PC-3 (cell line): ENCODE measurements around the gene RNF34. TPM values are rescaled to one million over a fixed set of nuclear protein-coding genes. Genes with fewer than 3 reads are reported as not detected.

Experiments
- ATAC-seq: fragments of 200-7000 bp; cut with Tn5 transposase; 2 replicates; pipeline ENCODE4 v1.9.1; 2020; ENCODE audit warnings: mild to moderate bottlenecking, moderate library complexity
- BruUV-seq: library from RNA; stranded (reverse); fragments of 400-500 nt; replicated peaks from 2 replicates; lab custom pipeline; 2021; lab: Mats Ljungman, UMichigan
- CTCF ChIA-PET: fragments of 300-600 bp; sonication (Branson Sonifier 250); formaldehyde crosslinking; loops from one replicate; lab custom pipeline; 2022; ENCODE audit warnings: antibody characterized with exemption; lab: Charles Lee
- POLR2A ChIA-PET: fragments of 300-600 bp; sonication (Branson Sonifier 250); formaldehyde crosslinking; loops from one replicate; lab custom pipeline; 2022; ENCODE audit warnings: antibody characterized with exemption; ENCODE audit not compliant: unreplicated experiment; lab: Charles Lee
- DNase-seq: peaks from one replicate; pipeline ENCODE4 v3.0.0-alpha.2; 2015
- H2AFZ ChIP-seq: fragments of 300-600 bp; sonication (generic); 2 replicates; pipeline ENCODE4 v1.6.0; 2016; ENCODE audit warnings: antibody characterized with exemption, low read length
- H3F3A ChIP-seq: fragments of 300-600 bp; sonication (generic); one replicate; pipeline ENCODE4 v1.6.0; 2017; ENCODE audit warnings: antibody characterized with exemption, low read length, control low read depth, mild to moderate bottlenecking; ENCODE audit not compliant: unreplicated experiment
- H3K27ac ChIP-seq: fragments of 300-600 bp; sonication (generic); 2 replicates; pipeline ENCODE4 v1.5.1; 2016; ENCODE audit warnings: mild to moderate bottlenecking, low read length
- H3K27me3 ChIP-seq: fragments of 300-600 bp; sonication (generic); 2 replicates; pipeline ENCODE4 v1.6.1; 2016; ENCODE audit warnings: low read length, mixed read lengths
- H3K36me3 ChIP-seq: fragments of 300-600 bp; sonication (generic); 2 replicates; pipeline ENCODE4 v1.6.1; 2016; ENCODE audit warnings: low read depth, mixed run types, low read length, mixed read lengths
- H3K4me1 ChIP-seq: fragments of 300-600 bp; sonication (generic); 2 replicates; pipeline ENCODE4 v1.5.1; 2016; ENCODE audit warnings: low read length; ENCODE audit not compliant: insufficient read depth
- H3K4me2 ChIP-seq: fragments of 300-600 bp; sonication (generic); 2 replicates; pipeline ENCODE4 v1.6.0; 2016; ENCODE audit warnings: low read length
- H3K4me3 ChIP-seq: fragments of 300-600 bp; sonication (generic); 2 replicates; pipeline ENCODE4 v1.5.1; 2016; ENCODE audit warnings: mild to moderate bottlenecking, low read length, mixed read lengths
- H3K79me2 ChIP-seq: fragments of 300-600 bp; sonication (generic); 2 replicates; pipeline ENCODE4 v1.6.1; 2017; ENCODE audit warnings: low read length, mixed read lengths
- H3K9ac ChIP-seq: fragments of 300-600 bp; sonication (generic); 2 replicates; pipeline ENCODE4 v1.6.0; 2016; ENCODE audit warnings: mild to moderate bottlenecking, low read length
- H3K9me2 ChIP-seq: fragments of 300-600 bp; sonication (generic); replicated peaks from 2 replicates; pipeline ENCODE4 v1.6.1; 2016; ENCODE audit warnings: mixed run types, low read length, mixed read lengths
- H3K9me3 ChIP-seq: fragments of 300-600 bp; sonication (generic); 2 replicates; pipeline ENCODE4 v1.6.1; 2016; ENCODE audit warnings: low read length, mixed read lengths
- H4K20me1 ChIP-seq: fragments of 300-600 bp; sonication (generic); 2 replicates; pipeline ENCODE4 v1.6.1; 2016; ENCODE audit warnings: low read length, mixed read lengths
- EZH2 ChIP-seq: fragments of 300-600 bp; sonication (generic); IDR thresholded peaks from one replicate; pipeline ENCODE4 v1.6.1; 2017; ENCODE audit warnings: antibody characterized with exemption, mild to moderate bottlenecking, low read length; ENCODE audit not compliant: unreplicated experiment
- EZH2phosphoT487 ChIP-seq: fragments of 300-600 bp; sonication (generic); IDR thresholded peaks from 2 replicates; pipeline ENCODE4 v1.6.1; 2018; ENCODE audit warnings: mild to moderate bottlenecking, antibody characterized with exemption, low read length, borderline replicate concordance
- intact Hi-C: fragments of 100-400 bp; cut with micrococcal nuclease; formaldehyde crosslinking; loops from 2 replicates; pipeline ENCODE4 v1.9.0; 2023
- total RNA-seq: library from RNA; depleted of rRNA; stranded (reverse); fragments of >200 nt; gene quantifications from 2 replicates; pipeline ENCODE4 v1.2.3, GENCODE V29; 2014
- TF ChIP-seq, protein P1 (sequence below): fragments of 300-600 bp; sonication (generic); conservative IDR thresholded peaks from 2 replicates; pipeline ENCODE4 v1.5.1; 2017; ENCODE audit warnings: antibody characterized with exemption, low read depth, mild to moderate bottlenecking, low read length

Gene RNF34
- total RNA-seq, 1 experiment from 2014 or later, result 88.2 TPM

- 0 out of 2 replicates have a peak, but pooled peaks cover 3% of the 10 kb centered on the region for H3K4me1 ChIP-seq
- H3K4me3 ChIP-seq, result no peak overlapping the region
- H3F3A ChIP-seq, result no peaks in the 10 kb centered on the region
- ATAC-seq (peak; percentile 86), DNase-seq (no peak)
- intact Hi-C loops, result no loop called here
- peaks cover 16% of the 10 kb centered on the region; the same call in 1 of the 2 replicates for H3K36me3 ChIP-seq
- no TSS peak for BruUV-seq
- no peak overlapping the region for H3K9ac ChIP-seq
- no peak for TF ChIP-seq EZH2
- TF ChIP-seq, protein P1, sequence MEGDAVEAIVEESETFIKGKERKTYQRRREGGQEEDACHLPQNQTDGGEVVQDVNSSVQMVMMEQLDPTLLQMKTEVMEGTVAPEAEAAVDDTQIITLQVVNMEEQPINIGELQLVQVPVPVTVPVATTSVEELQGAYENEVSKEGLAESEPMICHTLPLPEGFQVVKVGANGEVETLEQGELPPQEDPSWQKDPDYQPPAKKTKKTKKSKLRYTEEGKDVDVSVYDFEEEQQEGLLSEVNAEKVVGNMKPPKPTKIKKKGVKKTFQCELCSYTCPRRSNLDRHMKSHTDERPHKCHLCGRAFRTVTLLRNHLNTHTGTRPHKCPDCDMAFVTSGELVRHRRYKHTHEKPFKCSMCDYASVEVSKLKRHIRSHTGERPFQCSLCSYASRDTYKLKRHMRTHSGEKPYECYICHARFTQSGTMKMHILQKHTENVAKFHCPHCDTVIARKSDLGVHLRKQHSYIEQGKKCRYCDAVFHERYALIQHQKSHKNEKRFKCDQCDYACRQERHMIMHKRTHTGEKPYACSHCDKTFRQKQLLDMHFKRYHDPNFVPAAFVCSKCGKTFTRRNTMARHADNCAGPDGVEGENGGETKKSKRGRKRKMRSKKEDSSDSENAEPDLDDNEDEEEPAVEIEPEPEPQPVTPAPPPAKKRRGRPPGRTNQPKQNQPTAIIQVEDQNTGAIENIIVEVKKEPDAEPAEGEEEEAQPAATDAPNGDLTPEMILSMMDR, result no peak
- TF ChIP-seq EZH2phosphoT487, result no peak
- H2AFZ ChIP-seq, result no peak overlapping the region
- no peaks in the 10 kb centered on the region for H4K20me1 ChIP-seq
- H3K9me3 ChIP-seq, result no peaks in the 10 kb centered on the region
- CTCF ChIA-PET, result interaction anchor here (0.6 kb wide), 2 partner anchors 118 to 1116 kb away, joined by 3 to 8 read pairs; partner anchors contain the start of gene CAMKK2
- no peak overlapping the region for H3K27ac ChIP-seq
- POLR2A ChIA-PET, result interaction anchor here (0.5 to 0.7 kb wide), 3 partner anchors 10 to 52 kb away, joined by 3 to 15 read pairs (median 3); no protein-coding TSS in a partner anchor
- H3K4me2 ChIP-seq, result no peak overlapping the region
- no peaks in the 10 kb centered on the region for H3K9me2 ChIP-seq
- H3K27me3 ChIP-seq, result no peaks in the 10 kb centered on the region
- H3K79me2 ChIP-seq, result no peaks in the 10 kb centered on the region
These were observed 14.0 kb downstream of the RNF34 start for GRCh38 chr12:121413917-121414316.

GRCh38 chr12:121417847-121418246 is 17.9 kb downstream of the RNF34 start:
- no peaks in the 10 kb centered on the region for H3K27me3 ChIP-seq
- H4K20me1 ChIP-seq, result no peaks in the 10 kb centered on the region
- H3K4me2 ChIP-seq, result no peak overlapping the region
- H3F3A ChIP-seq, result no peaks in the 10 kb centered on the region
- DNase-seq (no peak), ATAC-seq (no peak)
- H2AFZ ChIP-seq, result no peak overlapping the region
- no peaks in the 10 kb centered on the region for H3K9me2 ChIP-seq
- H3K36me3 ChIP-seq, result peaks cover 43% of the 10 kb centered on the region
- 0 out of 2 replicates have a peak, but pooled peaks cover 3% of the 10 kb centered on the region for H3K4me1 ChIP-seq
- intact Hi-C loops, result no loop called here
- H3K79me2 ChIP-seq, result no peaks in the 10 kb centered on the region
- no peaks in the 10 kb centered on the region for H3K9me3 ChIP-seq
- no peak overlapping the region for H3K27ac ChIP-seq
- BruUV-seq, result no TSS peak
- no peak for TF ChIP-seq EZH2phosphoT487
- no peak for TF ChIP-seq EZH2
- TF ChIP-seq, protein P1, result no peak
- H3K9ac ChIP-seq, result no peak overlapping the region
- ChIA-PET CTCF (no interaction called here), POLR2A (no interaction called here)
- H3K4me3 ChIP-seq, result no peak overlapping the region

DNA sequence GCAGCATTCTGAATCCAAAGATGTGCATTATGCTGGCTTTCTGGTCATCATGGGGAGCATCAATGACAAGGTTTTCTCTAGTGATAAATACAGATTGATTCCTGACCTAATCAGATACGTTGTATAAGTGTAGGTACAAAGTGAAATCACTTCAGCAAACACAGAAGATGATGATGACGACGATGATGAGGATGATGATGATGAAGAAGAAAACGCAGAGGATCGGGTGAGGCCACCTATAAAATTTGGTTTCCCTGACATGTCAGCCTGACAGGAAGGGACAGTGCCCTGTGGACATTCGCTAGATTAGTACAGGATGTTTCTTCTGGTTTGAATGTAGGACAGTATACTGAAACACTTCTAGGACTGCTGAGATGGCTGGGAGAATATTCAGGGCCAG is 20.2 kb downstream of the RNF34 start:
- ATAC-seq, result no peak
- H3K27me3 ChIP-seq, result no peaks in the 10 kb centered on the region
- no peaks in the 10 kb centered on the region for H3K9me2 ChIP-seq
- H3K4me3 ChIP-seq, result no peak overlapping the region
- no peaks in the 10 kb centered on the region for H4K20me1 ChIP-seq
- H3K36me3 ChIP-seq, result peaks cover 66% of the 10 kb centered on the region
- no peaks in the 10 kb centered on the region for H3F3A ChIP-seq
- TF ChIP-seq, protein P1, result no peak
- TF ChIP-seq EZH2, result no peak
- TF ChIP-seq EZH2phosphoT487, result no peak
- POLR2A ChIA-PET, result interaction anchor here (0.7 kb wide), 1 partner anchor 37 kb away, joined by 4 read pairs; no protein-coding TSS in a partner anchor
- no peak overlapping the region for H3K4me2 ChIP-seq
- no peak overlapping the region for H3K9ac ChIP-seq
- H3K9me3 ChIP-seq, result no peaks in the 10 kb centered on the region
- H3K79me2 ChIP-seq, result no peaks in the 10 kb centered on the region
- H3K4me1 ChIP-seq, result no peaks in the 10 kb centered on the region
- intact Hi-C loops, result no loop called here
- no peak for DNase-seq
- CTCF ChIA-PET, result no interaction called here
- no peak overlapping the region for H3K27ac ChIP-seq
- no peak overlapping the region for H2AFZ ChIP-seq
- no TSS peak for BruUV-seq
